H1 (cell line): Measurements from ENCODE around the gene TRAF3IP3. TPM values are rescaled to one million over a fixed set of nuclear protein-coding genes. Genes with fewer than 3 reads are reported as not detected.

Experiments
- BACH1 ChIP-seq: IDR thresholded peaks from 2 replicates; pipeline ENCODE4 v1.6.1; 2012; ENCODE audit warnings: low read length, improper control_type of control experiment
- KDM5A ChIP-seq: fragments of 200-600 bp; IDR thresholded peaks from 2 replicates; pipeline ENCODE4 v1.7.1; 2012; ENCODE audit warnings: mild to moderate bottlenecking, low read length, inconsistent platforms, mixed read lengths
- polyA plus RNA-seq, 7 experiments: library from polyadenylated mRNA; depleted of rRNA in 3 of 7; stranded (reverse) in 5 of 7; unstranded in 2 of 7; fragments of >200 nt in 5 of 7; fragments of 200-250 nt in 2 of 7; gene quantifications; 1 replicate in 5 of 7; 2 replicates in 1 of 7; 4 replicates in 1 of 7; pipeline versions ENCODE4 v1.2.1 to v1.2.3, GENCODE V29; 2011 to 2013; ENCODE audit warnings: missing spikeins in 2 of 7, mixed read lengths in 2 of 7
- total RNA-seq: library from RNA; stranded (reverse); fragmentation: NEBNext Ultra II Directional; extraction: Animal tissue kit (Norgen Biotek cat#: 25700); gene quantifications from 2 replicates; pipeline ENCODE4 v1.2.1, GENCODE V29; 2021
- TF ChIP-seq, protein P1 (sequence below): fragments of 300-600 bp; sonication (generic); IDR thresholded peaks from 2 replicates; pipeline ENCODE4 v1.7.1; 2012; ENCODE audit warnings: low read length, moderate library complexity, mild to moderate bottlenecking, inconsistent platforms; ENCODE audit not compliant: insufficient replicate concordance

Gene TRAF3IP3
- total and polyA plus RNA-seq, 2 of the 8 experiments (the other 6 are each of a cell fraction or from before 2014, with no cell fraction given) = not detected

DNA sequence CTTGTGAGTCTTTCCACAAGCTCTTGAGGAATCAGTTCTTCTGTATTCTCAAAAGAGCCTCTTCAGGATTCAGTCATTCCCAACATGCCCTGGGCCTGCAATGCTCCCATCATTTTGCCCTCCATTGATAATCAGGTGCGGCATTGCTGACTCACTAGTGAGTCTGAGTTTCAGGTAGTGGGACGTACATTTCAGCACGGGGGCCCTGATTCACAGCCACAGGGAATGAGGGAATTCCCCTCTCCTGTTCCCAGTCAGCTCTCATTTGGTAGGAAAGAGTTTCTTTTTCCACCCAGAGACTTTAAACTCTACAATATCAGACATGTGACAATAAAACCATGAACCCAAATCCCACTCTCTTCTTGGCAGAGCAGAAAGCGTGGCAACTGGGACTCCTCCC, 53.8 kb downstream of the TRAF3IP3 start (continued):
- TF ChIP-seq, protein P1, sequence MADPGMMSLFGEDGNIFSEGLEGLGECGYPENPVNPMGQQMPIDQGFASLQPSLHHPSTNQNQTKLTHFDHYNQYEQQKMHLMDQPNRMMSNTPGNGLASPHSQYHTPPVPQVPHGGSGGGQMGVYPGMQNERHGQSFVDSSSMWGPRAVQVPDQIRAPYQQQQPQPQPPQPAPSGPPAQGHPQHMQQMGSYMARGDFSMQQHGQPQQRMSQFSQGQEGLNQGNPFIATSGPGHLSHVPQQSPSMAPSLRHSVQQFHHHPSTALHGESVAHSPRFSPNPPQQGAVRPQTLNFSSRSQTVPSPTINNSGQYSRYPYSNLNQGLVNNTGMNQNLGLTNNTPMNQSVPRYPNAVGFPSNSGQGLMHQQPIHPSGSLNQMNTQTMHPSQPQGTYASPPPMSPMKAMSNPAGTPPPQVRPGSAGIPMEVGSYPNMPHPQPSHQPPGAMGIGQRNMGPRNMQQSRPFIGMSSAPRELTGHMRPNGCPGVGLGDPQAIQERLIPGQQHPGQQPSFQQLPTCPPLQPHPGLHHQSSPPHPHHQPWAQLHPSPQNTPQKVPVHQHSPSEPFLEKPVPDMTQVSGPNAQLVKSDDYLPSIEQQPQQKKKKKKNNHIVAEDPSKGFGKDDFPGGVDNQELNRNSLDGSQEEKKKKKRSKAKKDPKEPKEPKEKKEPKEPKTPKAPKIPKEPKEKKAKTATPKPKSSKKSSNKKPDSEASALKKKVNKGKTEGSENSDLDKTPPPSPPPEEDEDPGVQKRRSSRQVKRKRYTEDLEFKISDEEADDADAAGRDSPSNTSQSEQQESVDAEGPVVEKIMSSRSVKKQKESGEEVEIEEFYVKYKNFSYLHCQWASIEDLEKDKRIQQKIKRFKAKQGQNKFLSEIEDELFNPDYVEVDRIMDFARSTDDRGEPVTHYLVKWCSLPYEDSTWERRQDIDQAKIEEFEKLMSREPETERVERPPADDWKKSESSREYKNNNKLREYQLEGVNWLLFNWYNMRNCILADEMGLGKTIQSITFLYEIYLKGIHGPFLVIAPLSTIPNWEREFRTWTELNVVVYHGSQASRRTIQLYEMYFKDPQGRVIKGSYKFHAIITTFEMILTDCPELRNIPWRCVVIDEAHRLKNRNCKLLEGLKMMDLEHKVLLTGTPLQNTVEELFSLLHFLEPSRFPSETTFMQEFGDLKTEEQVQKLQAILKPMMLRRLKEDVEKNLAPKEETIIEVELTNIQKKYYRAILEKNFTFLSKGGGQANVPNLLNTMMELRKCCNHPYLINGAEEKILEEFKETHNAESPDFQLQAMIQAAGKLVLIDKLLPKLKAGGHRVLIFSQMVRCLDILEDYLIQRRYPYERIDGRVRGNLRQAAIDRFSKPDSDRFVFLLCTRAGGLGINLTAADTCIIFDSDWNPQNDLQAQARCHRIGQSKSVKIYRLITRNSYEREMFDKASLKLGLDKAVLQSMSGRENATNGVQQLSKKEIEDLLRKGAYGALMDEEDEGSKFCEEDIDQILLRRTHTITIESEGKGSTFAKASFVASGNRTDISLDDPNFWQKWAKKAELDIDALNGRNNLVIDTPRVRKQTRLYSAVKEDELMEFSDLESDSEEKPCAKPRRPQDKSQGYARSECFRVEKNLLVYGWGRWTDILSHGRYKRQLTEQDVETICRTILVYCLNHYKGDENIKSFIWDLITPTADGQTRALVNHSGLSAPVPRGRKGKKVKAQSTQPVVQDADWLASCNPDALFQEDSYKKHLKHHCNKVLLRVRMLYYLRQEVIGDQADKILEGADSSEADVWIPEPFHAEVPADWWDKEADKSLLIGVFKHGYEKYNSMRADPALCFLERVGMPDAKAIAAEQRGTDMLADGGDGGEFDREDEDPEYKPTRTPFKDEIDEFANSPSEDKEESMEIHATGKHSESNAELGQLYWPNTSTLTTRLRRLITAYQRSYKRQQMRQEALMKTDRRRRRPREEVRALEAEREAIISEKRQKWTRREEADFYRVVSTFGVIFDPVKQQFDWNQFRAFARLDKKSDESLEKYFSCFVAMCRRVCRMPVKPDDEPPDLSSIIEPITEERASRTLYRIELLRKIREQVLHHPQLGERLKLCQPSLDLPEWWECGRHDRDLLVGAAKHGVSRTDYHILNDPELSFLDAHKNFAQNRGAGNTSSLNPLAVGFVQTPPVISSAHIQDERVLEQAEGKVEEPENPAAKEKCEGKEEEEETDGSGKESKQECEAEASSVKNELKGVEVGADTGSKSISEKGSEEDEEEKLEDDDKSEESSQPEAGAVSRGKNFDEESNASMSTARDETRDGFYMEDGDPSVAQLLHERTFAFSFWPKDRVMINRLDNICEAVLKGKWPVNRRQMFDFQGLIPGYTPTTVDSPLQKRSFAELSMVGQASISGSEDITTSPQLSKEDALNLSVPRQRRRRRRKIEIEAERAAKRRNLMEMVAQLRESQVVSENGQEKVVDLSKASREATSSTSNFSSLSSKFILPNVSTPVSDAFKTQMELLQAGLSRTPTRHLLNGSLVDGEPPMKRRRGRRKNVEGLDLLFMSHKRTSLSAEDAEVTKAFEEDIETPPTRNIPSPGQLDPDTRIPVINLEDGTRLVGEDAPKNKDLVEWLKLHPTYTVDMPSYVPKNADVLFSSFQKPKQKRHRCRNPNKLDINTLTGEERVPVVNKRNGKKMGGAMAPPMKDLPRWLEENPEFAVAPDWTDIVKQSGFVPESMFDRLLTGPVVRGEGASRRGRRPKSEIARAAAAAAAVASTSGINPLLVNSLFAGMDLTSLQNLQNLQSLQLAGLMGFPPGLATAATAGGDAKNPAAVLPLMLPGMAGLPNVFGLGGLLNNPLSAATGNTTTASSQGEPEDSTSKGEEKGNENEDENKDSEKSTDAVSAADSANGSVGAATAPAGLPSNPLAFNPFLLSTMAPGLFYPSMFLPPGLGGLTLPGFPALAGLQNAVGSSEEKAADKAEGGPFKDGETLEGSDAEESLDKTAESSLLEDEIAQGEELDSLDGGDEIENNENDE = no peak
- no peak for TF ChIP-seq BACH1
- TF ChIP-seq KDM5A = no peak
